Stimulated activated CD4-positive, alpha-beta T cell treated with anti-CD3 and anti-CD28 coated beads, Interleukin-2, amount 100 ng/mL, for 48 hours (primary cell): ENCODE measurements around the gene CMA1.
"Not testable (repeated sequence)": the region's sequence is repeated elsewhere in the genome, so short reads cannot be mapped to it uniquely, and the experiment has no call there.

Source experiments
- DNase-seq, 2 donors: peaks; one replicate each; pipeline ENCODE4 v3.0.0-alpha.2; 2020

The CMA1 gene

GRCh38 chr14:24508155-24508840, at the start of gene CMA1:
CMA1 (minus strand) TSS chr14:24508265; CDS start chr14:24508235, 30 bp downstream.
- DNase-seq, result no peak

GRCh38 chr14:24556756-24557155, 48.7 kb upstream of the CMA1 start:
- DNase-seq, result no peak

- DNase-seq, result not testable (repeated sequence)
These were observed 41.0 kb upstream of the CMA1 start for GRCh38 chr14:24549064-24549463.

GRCh38 chr14:24542346-24542936, 34.4 kb upstream of the CMA1 start:
- DNase-seq, result no peak

GRCh38 chr14:24535737-24536136, 27.7 kb upstream of the CMA1 start:
- peak in 1 of 2 donors; percentile 5 for DNase-seq

- DNase-seq, result no peak
These were observed 26.2 kb upstream of the CMA1 start for GRCh38 chr14:24534286-24534685.

- DNase-seq, result not testable (repeated sequence)
These were observed 18.0 kb upstream of the CMA1 start for GRCh38 chr14:24525877-24526620.

GRCh38 chr14:24518851-24519250, 10.8 kb upstream of the CMA1 start:
- DNase-seq, result no peak

GRCh38 chr14:24514209-24514608, 6.1 kb upstream of the CMA1 start:
- no peak for DNase-seq

GRCh38 chr14:24513009-24513408, 4.9 kb upstream of the CMA1 start:
- DNase-seq, result no peak

GRCh38 chr14:24506443-24506842, 1.6 kb downstream of the CMA1 start:
- no peak for DNase-seq

GRCh38 chr14:24504425-24504950, 3.6 kb downstream of the CMA1 start:
- DNase-seq, result no peak

- DNase-seq, result not testable (repeated sequence)
These were observed 16.3 kb downstream of the CMA1 start for GRCh38 chr14:24491586-24492408.

GRCh38 chr14:24483604-24484252, 24.3 kb downstream of the CMA1 start:
- DNase-seq, result no peak

- DNase-seq, result not testable (repeated sequence)
These were observed 25.3 kb downstream of the CMA1 start for GRCh38 chr14:24482699-24483303.

GRCh38 chr14:24481622-24482324, 26.3 kb downstream of the CMA1 start:
- peak; percentile 33 to 55 for DNase-seq

- DNase-seq, result not testable (repeated sequence)
These were observed 28.1 kb downstream of the CMA1 start for GRCh38 chr14:24479999-24480398.

- DNase-seq, result no peak
These were observed 32.8 kb downstream of the CMA1 start for GRCh38 chr14:24475261-24475660.

- no peak for DNase-seq
These were observed 34.9 kb downstream of the CMA1 start for GRCh38 chr14:24473211-24473610.

- DNase-seq, result not testable (repeated sequence)
These were observed 37.6 kb downstream of the CMA1 start for GRCh38 chr14:24470450-24470849.

- no peak for DNase-seq
These were observed 42.3 kb downstream of the CMA1 start for GRCh38 chr14:24465805-24466204.
